ENCODE data around the gene KLHL21. TPM values are rescaled to one million over a fixed set of nuclear protein-coding genes. Genes with fewer than 3 reads are reported as not detected.
"Not testable (repeated sequence)": the region's sequence is repeated elsewhere in the genome, so short reads cannot be mapped to it uniquely, and the experiment has no call there.

The KLHL21 gene
- total RNA-seq, 2 donors from 2014 or later, result 38.4 to 60.0 TPM

DNA sequence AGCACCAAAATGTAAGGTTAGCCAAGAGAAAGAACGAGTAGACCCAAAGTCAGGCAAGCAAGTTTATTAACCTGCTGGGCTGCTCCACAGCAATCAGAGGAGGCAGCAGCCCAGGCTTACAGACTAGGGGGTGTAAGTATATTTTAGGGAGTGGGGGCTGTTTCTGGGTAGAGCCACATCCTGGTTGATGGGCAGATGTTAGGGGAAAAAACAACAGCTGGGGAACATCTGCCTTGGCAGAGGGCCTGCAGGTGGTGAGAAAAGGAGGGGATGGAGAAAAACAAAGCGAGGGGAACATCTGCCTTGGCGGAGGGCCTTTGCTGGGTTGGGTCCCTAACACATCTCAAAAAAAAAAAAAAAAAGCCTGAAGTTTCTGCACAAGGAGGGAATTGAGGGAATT, 32.6 kb downstream of the KLHL21 start:
- no peak for ATAC-seq
- TF ChIP-seq POLR2A (IDR thresholded peaks at IDR 0.05), result no peak
- TF ChIP-seq, protein P1, sequence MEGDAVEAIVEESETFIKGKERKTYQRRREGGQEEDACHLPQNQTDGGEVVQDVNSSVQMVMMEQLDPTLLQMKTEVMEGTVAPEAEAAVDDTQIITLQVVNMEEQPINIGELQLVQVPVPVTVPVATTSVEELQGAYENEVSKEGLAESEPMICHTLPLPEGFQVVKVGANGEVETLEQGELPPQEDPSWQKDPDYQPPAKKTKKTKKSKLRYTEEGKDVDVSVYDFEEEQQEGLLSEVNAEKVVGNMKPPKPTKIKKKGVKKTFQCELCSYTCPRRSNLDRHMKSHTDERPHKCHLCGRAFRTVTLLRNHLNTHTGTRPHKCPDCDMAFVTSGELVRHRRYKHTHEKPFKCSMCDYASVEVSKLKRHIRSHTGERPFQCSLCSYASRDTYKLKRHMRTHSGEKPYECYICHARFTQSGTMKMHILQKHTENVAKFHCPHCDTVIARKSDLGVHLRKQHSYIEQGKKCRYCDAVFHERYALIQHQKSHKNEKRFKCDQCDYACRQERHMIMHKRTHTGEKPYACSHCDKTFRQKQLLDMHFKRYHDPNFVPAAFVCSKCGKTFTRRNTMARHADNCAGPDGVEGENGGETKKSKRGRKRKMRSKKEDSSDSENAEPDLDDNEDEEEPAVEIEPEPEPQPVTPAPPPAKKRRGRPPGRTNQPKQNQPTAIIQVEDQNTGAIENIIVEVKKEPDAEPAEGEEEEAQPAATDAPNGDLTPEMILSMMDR (IDR thresholded peaks at IDR 0.05), result no peak
- intact Hi-C loops (cut with DNase I), result no loop called here
- H3K4me3 ChIP-seq, result no peak overlapping the region
- H3K36me3 ChIP-seq (replicated peaks in 1 of 2; ENCODE audit: insufficient read depth in 1 of 2, low read depth in 2 of 2), result no peaks in the 10 kb centered on the region
- no peaks in the 10 kb centered on the region for H3K9me3 ChIP-seq
- peaks cover 0 to 3% of the 10 kb centered on the region in 2 donors for H3K27me3 ChIP-seq
- H3K27ac ChIP-seq, result no peak overlapping the region
- no peak for DNase-seq
- no peaks in the 10 kb centered on the region for H3K4me1 ChIP-seq
- WGBS, 2 donors, result 74 to 78% methylated on average over 3 of the region's 3 CpGs

DNA sequence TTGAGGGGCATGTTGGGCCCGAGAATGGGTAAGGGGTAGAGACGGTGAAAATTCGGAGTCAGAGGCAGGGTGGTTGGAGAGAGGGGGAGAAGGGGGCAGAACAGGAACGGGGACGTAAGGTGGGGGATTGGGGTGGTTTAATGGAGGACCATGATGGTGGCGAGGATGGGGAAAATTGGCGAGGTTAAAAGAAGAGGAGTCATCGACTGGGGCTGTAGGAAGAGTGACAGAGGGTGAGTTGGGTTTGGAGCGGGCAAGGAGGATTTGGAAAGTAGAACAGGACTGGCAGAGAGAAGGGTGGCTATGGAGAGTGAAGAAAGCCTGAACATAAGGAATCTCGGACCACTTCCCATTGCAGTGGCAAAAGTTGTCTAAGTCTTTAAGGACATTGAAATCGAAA, 33.6 kb downstream of the KLHL21 start:
- intact Hi-C loops (cut with DNase I), result no loop called here
- Histone ChIP-seq H3K4me1 (no peaks in the 10 kb centered on the region), H3K27me3 (peaks cover 0 to 3% of the 10 kb centered on the region in 2 donors), H3K36me3 (replicated peaks in 1 of 2; ENCODE audit: insufficient read depth in 1 of 2, low read depth in 2 of 2) (no peaks in the 10 kb centered on the region), H3K9me3 (no peaks in the 10 kb centered on the region), H3K27ac (no peak overlapping the region), H3K4me3 (no peak overlapping the region)
- ATAC-seq (no peak), DNase-seq (no peak)
- TF ChIP-seq POLR2A (IDR thresholded peaks at IDR 0.05), result no peak
- TF ChIP-seq, protein P1 (IDR thresholded peaks at IDR 0.05), result no peak
- 83 to 85% methylated on average over 11 of the region's 11 CpGs for WGBS, 2 donors

DNA sequence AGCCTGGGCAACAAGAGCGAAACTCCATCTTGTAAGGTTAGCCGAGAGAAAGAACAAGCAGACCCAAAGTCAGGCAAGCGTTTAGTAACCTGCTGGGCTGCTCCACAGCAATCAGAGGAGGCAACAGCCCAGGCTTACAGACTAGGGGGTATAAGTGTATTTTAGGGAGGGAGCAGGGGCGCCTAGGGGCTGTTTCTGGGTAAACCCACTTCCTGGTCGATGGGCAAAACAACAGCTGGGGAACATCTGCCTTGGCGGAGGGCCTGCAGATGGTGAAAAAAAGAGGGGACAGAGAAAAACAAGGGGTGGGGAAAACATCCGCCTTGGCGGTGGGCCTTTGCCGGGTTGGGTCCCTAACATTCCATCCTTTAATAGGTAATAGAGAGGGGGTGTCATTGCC, 42.4 kb downstream of the KLHL21 start:
- intact Hi-C loops (cut with DNase I), result no loop called here
- no peak for TF ChIP-seq POLR2A (IDR thresholded peaks at IDR 0.05)
- no peaks in the 10 kb centered on the region for H3K36me3 ChIP-seq (replicated peaks in 1 of 2; ENCODE audit: insufficient read depth in 1 of 2, low read depth in 2 of 2)
- H3K4me3 ChIP-seq, result no peak overlapping the region
- DNase-seq (no peak), ATAC-seq (no peak)
- H3K4me1 ChIP-seq, result no peaks in the 10 kb centered on the region
- 73 to 74% methylated on average over 9 of the region's 9 CpGs for WGBS, 2 donors
- H3K9me3 ChIP-seq, result no peaks in the 10 kb centered on the region
- no peak overlapping the region for H3K27ac ChIP-seq
- H3K27me3 ChIP-seq, result no peaks in the 10 kb centered on the region

DNA sequence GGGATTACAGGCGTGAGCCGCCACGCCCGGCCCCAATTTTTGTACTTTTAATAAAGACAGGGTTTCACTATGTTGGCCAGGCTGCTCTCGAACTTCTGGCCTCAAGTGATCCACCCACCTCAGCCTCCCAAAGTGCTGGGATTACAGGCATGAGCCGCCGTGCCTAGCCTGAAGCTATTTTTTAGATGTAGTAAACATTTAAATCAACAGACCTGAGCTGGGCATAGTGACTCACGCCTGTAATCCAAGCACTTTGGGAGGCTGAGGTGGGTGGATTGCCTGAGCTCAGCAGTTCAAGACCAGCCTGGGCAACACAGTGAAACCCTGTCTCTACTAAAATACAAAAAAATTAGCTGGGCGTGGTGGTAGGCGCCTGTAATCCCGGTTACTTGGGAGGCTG, 43.5 kb downstream of the KLHL21 start:
- ATAC-seq; H3K4me3 ChIP-seq; H3K36me3 ChIP-seq (replicated peaks in 1 of 2; ENCODE audit: insufficient read depth in 1 of 2, low read depth in 2 of 2); H3K27ac ChIP-seq; H3K9me3 ChIP-seq; DNase-seq; intact Hi-C loops (cut with DNase I); H3K27me3 ChIP-seq; H3K4me1 ChIP-seq: not testable (repeated sequence)
- WGBS, 2 donors, result 67 to 70% methylated on average over 10 to 11 of the region's 11 CpGs

DNA sequence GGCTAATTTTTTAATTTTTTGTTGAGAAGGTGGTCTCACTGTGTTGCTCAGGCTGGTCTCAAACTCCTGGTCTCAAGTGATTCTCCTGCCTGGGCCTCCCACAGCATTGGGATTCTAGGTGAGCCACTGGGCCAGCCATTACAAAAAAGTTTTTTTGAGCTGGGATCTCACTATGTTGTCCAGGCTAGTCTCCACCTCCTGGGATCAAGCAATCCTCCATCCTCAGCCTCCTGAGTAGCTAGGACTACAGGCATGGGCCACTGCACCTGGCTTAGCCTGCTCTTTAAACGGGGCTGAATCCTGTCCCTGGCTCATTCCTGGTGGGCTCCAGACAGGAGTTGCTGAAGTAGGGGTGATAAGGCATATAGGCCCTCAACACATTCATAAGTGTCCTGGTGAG, 45.1 kb downstream of the KLHL21 start:
- DNase-seq, result no peak

More for the DNA sequence above, 45.1 kb downstream of the KLHL21 start:
- Histone ChIP-seq H3K4me1 (peaks cover 15% of the 10 kb centered on the region), H3K9me3 (no peaks in the 10 kb centered on the region), H3K4me3 (no peak overlapping the region), H3K36me3 (replicated peaks in 1 of 2; ENCODE audit: insufficient read depth in 1 of 2, low read depth in 2 of 2) (no peaks in the 10 kb centered on the region), H3K27ac (no peak overlapping the region), H3K27me3 (no peaks in the 10 kb centered on the region)
- no peak for TF ChIP-seq POLR2A (IDR thresholded peaks at IDR 0.05)
- TF ChIP-seq, protein P1 (IDR thresholded peaks at IDR 0.05), result no peak
- intact Hi-C loops (cut with DNase I), result no loop called here
- WGBS, 2 donors, result 74 to 80% methylated on average over 1 of the region's 1 CpG
- ATAC-seq, result no peak
